AG08395 (cell line): ENCODE results near the gene AXDND1.
"Not testable (repeated sequence)": the region's sequence is repeated elsewhere in the genome, so short reads cannot be mapped to it uniquely, and the experiment has no call there.

Experiments
- DNase-seq: peaks from one replicate; pipeline ENCODE4 v3.0.0; 2012; ENCODE audit warnings: mixed read lengths, low spot score

Gene AXDND1

GRCh38 chr1:179369751-179370341 is 4.1 kb downstream of the AXDND1 start:
- peak; percentile 64 for DNase-seq

DNA sequence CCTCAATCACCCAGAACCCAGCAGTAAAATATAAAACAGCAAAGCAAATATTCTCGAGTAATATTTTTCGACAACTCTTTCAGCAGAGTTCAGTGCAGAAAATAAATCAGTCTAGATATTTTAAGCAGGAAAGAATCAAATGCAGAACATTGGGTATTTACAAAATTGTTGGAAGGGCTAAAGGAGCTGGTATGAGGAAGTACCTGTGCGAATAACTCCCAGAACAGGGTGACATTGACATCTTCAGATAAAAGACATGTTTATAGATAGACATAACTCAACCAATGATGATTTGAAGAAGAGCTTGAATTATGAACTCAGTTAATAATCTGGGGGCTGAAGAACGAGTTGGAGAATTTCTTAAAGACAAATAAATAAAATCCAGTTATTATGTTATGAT is 6.4 kb downstream of the AXDND1 start:
- DNase-seq: no peak

DNA sequence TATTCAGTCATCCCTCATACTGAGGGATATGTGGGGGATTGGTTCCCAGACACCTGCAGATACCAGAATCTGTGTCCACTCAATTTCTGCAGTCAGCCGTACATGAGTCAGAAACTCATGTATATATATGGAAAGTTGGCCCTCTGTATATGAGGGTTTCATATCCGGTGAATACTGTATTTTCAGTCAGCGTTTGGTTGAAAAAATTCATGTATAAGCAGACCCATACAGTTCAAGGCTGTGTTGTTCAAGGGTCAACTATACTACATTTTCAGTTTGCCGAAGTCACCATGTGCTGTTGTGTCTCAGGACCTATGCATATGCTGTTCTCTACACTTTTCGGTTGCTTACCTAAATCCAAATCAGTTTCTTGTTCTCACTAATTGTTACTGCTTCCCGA is 10.5 kb downstream of the AXDND1 start:
- DNase-seq: no peak

GRCh38 chr1:179380299-179380698 is 14.5 kb downstream of the AXDND1 start:
- peak; percentile 17 for DNase-seq

- DNase-seq: no peak
These were observed 18.3 kb downstream of the AXDND1 start for GRCh38 chr1:179384027-179384426.

GRCh38 chr1:179385510-179385909 is 19.7 kb downstream of the AXDND1 start:
- DNase-seq: no peak

DNA sequence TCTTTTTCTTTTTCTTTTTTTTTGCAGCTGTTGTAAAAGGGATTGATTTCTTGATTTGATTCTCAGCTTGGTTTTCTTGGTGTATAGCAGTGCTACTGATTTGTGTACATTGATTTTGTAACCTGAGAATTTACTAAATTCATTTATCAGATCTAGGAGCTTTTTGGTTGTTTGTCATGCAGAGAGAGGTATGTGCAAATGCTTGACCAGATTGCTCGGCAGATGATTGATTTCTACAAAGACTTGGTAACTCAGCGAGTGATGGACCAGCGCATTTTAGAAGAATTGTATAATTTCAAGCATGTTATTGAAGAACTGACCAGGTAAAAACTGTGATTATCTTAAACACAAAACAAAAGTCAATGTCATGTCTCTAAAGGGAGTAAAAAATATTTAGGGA is 27.9 kb downstream of the AXDND1 start:
- DNase-seq: no peak

GRCh38 chr1:179399399-179399798 is 33.6 kb downstream of the AXDND1 start:
- not testable (repeated sequence) for DNase-seq

DNA sequence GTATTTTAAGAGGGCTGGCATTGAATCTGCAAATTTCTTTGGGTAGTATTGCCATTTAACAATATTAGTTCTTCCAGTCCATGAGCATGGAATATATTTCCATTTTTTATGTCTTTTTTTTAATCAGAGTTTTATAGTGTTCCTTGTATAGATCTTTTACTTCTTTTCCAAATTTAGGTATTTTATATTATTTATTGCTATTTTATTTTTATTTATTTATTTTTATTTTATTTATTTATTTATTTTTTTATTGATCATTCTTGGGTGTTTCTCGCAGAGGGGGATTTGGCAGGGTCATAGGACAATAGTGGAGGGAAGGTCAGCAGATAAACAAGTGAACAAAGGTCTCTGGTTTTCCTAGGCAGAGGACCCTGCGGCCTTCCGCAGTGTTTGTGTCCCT is 52.0 kb downstream of the AXDND1 start:
- DNase-seq: not testable (repeated sequence)

DNA sequence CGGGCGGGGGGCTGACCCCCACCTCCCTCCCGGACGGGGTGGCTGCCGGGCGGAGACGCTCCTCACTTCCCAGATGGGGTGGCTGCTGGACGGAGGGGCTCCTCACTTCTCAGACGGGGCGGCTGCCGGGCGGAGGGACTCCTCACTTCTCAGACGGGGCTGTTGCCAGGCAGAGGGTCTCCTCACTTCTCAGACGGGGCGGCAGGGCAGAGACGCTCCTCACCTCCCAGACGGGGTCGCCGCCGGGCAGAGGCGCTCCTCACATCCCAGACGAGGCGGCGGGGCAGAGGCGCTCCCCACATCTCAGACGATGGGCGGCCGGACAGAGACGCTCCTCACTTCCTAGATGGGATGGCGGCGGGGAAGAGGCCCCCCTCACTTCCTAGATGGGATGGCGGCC is 52.9 kb downstream of the AXDND1 start:
- not testable (repeated sequence) for DNase-seq

DNA sequence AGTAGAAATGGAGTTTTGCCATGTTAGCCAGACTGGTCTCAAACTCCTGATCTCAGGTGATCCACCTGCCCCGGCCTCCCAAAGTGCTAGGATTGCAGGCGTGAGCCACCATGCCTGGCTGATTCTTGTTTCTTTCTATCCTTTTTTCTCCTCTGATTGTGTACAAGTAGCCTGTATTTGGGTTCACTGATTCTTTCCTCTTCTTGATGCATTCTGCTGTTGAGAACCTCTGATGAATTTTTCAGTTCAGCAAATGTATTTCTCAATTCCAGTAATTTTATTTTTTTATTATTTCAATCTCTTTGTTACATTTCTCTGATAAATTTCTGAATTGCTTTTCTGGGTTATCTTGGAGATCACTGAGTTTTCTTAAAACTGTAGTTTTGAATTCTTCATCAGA is 58.8 kb downstream of the AXDND1 start:
- DNase-seq: no peak

DNA sequence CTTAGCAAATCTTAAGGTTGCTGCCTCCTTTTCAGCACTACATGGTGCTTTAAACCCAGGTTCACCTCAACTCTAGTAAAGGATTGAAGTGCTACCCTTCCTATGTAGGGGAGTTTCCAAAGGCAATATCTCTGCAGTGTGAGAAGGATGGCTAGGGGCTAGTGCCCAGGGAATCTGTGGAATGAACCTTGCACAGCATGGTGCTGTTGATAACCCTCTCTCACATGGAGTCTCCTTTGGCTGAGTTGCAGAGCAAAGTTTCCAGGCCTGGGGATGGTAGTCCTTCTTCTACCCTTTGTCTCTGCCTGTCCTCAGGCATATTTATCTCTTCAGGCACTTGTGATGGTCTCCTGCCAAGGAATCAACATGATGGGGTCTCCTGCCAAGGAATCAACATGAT is 59.4 kb downstream of the AXDND1 start:
- DNase-seq: no peak

- DNase-seq: no peak
These were observed 71.4 kb downstream of the AXDND1 start for GRCh38 chr1:179437171-179437570.

DNA sequence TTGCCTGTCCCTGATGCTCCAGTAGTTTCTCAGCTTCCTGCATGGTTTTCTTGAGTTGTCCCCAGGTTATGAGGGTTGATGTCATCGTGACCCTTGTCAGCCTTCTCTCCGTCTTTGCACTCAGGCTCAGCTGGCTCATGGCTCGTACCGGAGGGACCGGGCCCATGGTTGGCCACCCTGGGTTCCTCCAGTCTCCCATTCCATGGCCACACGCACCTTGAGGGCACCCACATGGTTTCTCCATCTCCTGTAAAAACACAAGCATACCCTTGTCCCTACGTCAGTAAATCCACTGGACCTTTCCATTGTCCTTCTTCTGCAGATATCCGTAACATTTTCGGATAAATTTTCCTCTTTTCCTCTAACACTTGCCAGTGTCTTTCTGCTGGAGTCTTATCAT is 73.9 kb downstream of the AXDND1 start:
- DNase-seq: not testable (repeated sequence)

DNA sequence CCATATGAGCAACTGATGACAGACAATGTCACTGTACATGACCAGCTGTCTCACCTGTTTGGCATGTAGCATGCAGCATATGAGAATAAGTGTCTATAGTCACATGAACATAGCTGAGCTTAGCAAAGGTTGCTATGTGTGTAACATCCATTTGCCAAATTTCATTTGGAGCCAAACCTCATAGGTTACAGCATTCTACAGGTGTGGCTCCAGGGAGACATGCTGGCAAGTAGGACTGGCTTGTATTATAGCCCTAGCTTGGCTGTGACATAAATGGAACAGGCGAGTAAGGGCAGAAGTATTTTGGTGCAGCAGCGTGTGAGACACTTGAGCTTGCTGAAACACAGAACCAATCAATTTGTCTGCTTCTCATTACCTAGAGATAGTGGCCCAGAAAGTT is 74.5 kb downstream of the AXDND1 start:
- not testable (repeated sequence) for DNase-seq

GRCh38 chr1:179440971-179441370 is 75.2 kb downstream of the AXDND1 start:
- no peak for DNase-seq

GRCh38 chr1:179441501-179441900 is 75.7 kb downstream of the AXDND1 start:
- DNase-seq: no peak

GRCh38 chr1:179442846-179443245 is 77.1 kb downstream of the AXDND1 start:
- DNase-seq: not testable (repeated sequence)

DNA sequence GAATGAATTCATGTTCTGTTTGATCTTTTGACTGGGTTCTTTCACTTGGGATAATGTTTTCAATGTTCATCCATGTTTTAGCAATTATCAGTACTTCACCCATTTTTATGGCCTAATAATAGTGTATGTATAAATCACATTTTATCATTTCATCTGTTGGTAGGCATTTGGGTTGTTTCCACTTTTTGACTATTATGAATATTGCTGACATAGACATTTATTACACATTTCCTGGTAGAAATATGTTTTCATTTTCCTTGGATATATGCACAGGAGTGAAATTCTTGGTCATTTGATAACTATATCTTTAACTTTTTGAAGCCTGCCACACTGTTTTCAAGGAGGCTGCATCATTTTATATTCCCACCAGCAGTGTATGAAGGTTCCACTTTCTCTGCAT is 79.8 kb downstream of the AXDND1 start:
- no peak for DNase-seq

DNA sequence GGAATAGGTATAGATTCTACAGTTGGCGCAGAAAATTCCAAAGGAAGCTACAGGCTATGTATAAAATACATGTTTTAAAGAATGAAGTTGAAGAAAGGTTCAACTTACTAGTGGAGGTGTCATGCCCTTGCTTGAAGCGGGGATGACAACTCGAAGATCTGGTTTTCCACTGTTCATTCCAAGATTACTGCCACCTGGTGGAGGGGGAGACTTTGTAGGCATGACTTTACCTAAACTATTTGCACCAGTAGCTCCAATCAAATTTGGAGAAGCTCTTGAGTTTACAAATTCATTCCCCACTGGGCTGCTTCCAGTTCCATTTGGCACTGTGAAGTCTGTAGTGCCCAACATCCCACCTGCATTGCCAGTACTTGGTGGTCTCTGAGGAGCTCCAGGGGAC is 81.7 kb downstream of the AXDND1 start:
- no peak for DNase-seq

DNA sequence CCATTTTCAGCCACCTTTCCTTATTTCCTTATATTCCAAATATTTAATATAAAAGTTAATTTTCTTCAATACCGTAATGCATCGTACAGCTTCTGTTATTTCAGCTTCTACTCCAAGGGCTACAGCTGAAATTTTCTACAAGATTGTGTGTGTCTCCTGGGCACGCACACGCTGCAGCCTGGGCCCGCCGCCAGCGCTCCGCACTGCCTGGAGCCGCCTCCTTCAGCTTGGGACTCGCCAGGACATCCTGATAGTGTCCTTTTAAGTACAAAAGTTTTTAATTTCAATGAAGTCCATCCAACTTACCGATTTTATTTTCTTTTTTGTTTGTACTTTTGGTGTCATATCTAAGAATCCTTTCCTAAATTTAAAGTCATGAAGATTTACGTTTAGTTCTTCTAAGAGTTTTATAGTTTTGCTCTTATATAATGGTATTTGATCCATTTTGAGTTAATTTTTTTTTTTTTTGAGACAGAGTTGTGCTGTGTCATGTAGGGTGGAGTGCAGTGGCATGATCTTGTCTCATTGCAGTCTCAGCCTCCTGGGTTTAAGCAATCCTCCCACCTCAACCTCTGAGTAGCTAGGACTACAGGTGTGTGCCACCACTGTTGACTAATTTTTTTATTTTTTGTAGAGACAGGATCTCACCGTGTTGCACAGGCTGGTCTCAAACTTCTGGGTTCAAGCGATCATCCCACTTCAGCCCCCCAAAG is 82.8 kb downstream of the AXDND1 start:
- DNase-seq: no peak

GRCh38 chr1:179459606-179460206 is 93.9 kb downstream of the AXDND1 start:
- not testable (repeated sequence) for DNase-seq

DNA sequence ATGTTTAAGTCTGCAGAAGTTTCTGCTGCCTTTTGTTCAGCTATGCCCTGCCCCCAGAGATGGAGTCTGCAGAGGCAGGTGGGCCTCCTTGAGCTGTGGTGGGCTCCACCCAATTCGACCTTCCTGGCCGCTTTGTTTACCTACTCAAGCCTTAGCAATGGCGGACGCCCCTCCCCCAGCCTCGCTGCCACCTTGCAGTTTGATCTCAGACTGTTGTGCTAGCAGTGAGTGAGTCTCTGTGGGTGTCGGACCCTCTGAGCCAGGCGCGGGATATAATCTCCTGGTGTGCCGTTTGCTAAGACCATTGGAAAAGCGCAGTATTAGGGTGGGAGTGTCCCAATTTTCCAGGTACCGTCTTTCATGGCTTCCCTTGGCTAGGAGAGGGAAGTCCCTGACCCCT is 99.9 kb downstream of the AXDND1 start:
- DNase-seq: not testable (repeated sequence)

- no peak for DNase-seq
These were observed 108.9 kb downstream of the AXDND1 start for GRCh38 chr1:179474713-179475112.
